HepG2 (cell line): ENCODE measurements around the gene SERPINB1. TPM values are rescaled to one million over a fixed set of nuclear protein-coding genes. Genes with fewer than 3 reads are reported as not detected.

ENCODE experiments used
- ATF7-NPFF ChIP-seq: sonication (generic); formaldehyde crosslinking; IDR thresholded peaks from 2 replicates; pipeline ENCODE4 v1.8.1; 2023; ENCODE audit warnings: mild to moderate bottlenecking, low read depth, missing genetic modification reagents, moderate library complexity
- CC2D1A ChIP-seq: sonication (generic); formaldehyde crosslinking; IDR thresholded peaks from 2 replicates; pipeline ENCODE4 v1.8.1; 2023; ENCODE audit warnings: mild to moderate bottlenecking, missing genetic modification reagents
- DMAP1 ChIP-seq: IDR thresholded peaks from 2 replicates; pipeline ENCODE4 v1.6.1; 2016
- HDAC2 ChIP-seq: sonication (generic); formaldehyde crosslinking; IDR thresholded peaks from 2 replicates; pipeline ENCODE4 v1.4.0; 2020; ENCODE audit warnings: missing genetic modification reagents
- HOXA7 ChIP-seq: sonication (generic); formaldehyde crosslinking; IDR thresholded peaks from 2 replicates; pipeline ENCODE4 v1.8.1; 2022; ENCODE audit warnings: mild to moderate bottlenecking, missing genetic modification reagents, moderate library complexity
- KLF11 ChIP-seq: IDR thresholded peaks from 2 replicates; pipeline ENCODE4 v1.6.1; 2016; ENCODE audit warnings: missing compliant biosample characterization
- MAX ChIP-seq: IDR thresholded peaks from 2 replicates; pipeline ENCODE4 v1.6.1; 2012; ENCODE audit warnings: inconsistent platforms
- NFAT5 ChIP-seq: sonication (generic); formaldehyde crosslinking; IDR thresholded peaks from 2 replicates; pipeline ENCODE4 v1.4.0; 2020; ENCODE audit warnings: missing genetic modification reagents
- PHF8 ChIP-seq: sonication (generic); formaldehyde crosslinking; IDR thresholded peaks from 2 replicates; pipeline ENCODE4 v1.5.0; 2020; ENCODE audit warnings: missing genetic modification reagents
- POLR2A ChIP-seq, 2 experiments: IDR thresholded peaks; 2 replicates each; pipeline ENCODE4 v1.6.1; 2011; ENCODE audit warnings: low read depth in 2 of 2, low read length in 2 of 2, mild to moderate bottlenecking in 1 of 2, moderate library complexity in 1 of 2; ENCODE audit not compliant: insufficient read depth in 1 of 2
- SMAD3 ChIP-seq: sonication (generic); formaldehyde crosslinking; IDR thresholded peaks from 2 replicates; pipeline ENCODE4 v1.4.0; 2020; ENCODE audit warnings: missing genetic modification reagents
- SOX13 ChIP-seq, 3 experiments: fragments of 450-650 bp in 1 of 3; sonication (generic) in 1 of 3; formaldehyde crosslinking in 1 of 3; IDR thresholded peaks in 2 of 3; conservative IDR thresholded peaks in 1 of 3; 2 replicates each; pipeline versions ENCODE4 v1.5.0 to v1.6.1; 2016 to 2020; ENCODE audit warnings: antibody characterized with exemption in 1 of 3, mild to moderate bottlenecking in 1 of 3, missing compliant biosample characterization in 1 of 3, missing genetic modification reagents in 1 of 3, moderate library complexity in 1 of 3
- SRY ChIP-seq: sonication (generic); formaldehyde crosslinking; IDR thresholded peaks from 2 replicates; pipeline ENCODE4 v1.8.0; 2022; ENCODE audit warnings: mild to moderate bottlenecking, missing genetic modification reagents
- ZBTB49 ChIP-seq: sonication (generic); formaldehyde crosslinking; IDR thresholded peaks from 2 replicates; pipeline ENCODE4 v1.4.0; 2020; ENCODE audit warnings: missing genetic modification reagents, borderline replicate concordance
- ZFP36L2 ChIP-seq: sonication (generic); formaldehyde crosslinking; IDR thresholded peaks from 2 replicates; pipeline ENCODE4 v1.4.0; 2020; ENCODE audit warnings: missing genetic modification reagents
- ZMYM4 ChIP-seq: sonication (generic); formaldehyde crosslinking; IDR thresholded peaks from 2 replicates; pipeline ENCODE4 v1.8.1; 2023; ENCODE audit warnings: mild to moderate bottlenecking, missing genetic modification reagents
- ZNF326 ChIP-seq: sonication (generic); formaldehyde crosslinking; IDR thresholded peaks from 2 replicates; pipeline ENCODE4 v1.4.0; 2020; ENCODE audit warnings: missing genetic modification reagents, borderline replicate concordance
- ZNF720 ChIP-seq: sonication (generic); formaldehyde crosslinking; IDR thresholded peaks from 2 replicates; pipeline ENCODE4 v1.4.0; 2020; ENCODE audit warnings: missing genetic modification reagents
- polyA plus RNA-seq, 8 experiments: library from polyadenylated mRNA; depleted of rRNA in 3 of 8; stranded (reverse) in 7 of 8; unstranded in 1 of 8; fragments of >200 nt; fragmentation: Illumina TruSeq in 4 of 8; extraction: Trizol in 4 of 8; gene quantifications; 2 replicates each; pipeline versions ENCODE4 v1.2.1 to v1.2.3, GENCODE V29; 2011 to 2016; ENCODE audit warnings: low read depth in 4 of 8, missing spikeins in 1 of 8, mixed read lengths in 1 of 8; ENCODE audit not compliant: insufficient read depth in 1 of 8
- total RNA-seq, 5 experiments: library from RNA; depleted of rRNA; stranded (reverse); fragments of >200 nt; fragmentation: Illumina TruSeq; extraction: Trizol; gene quantifications; 2 replicates each; pipeline ENCODE4 v1.2.3, GENCODE V29; 2016; ENCODE audit warnings: low read depth in 1 of 5
- TF ChIP-seq, protein P1 (sequence below): sonication (generic); formaldehyde crosslinking; IDR thresholded peaks from 2 replicates; pipeline ENCODE4 v1.9.0; 2021; ENCODE audit warnings: missing genetic modification reagents, borderline replicate concordance

The SERPINB1 gene
- total and polyA plus RNA-seq, 2 of the 13 experiments (the other 11 are each of a cell fraction or from before 2014, with no cell fraction given): 41.4 to 60.5 TPM

- TF ChIP-seq MAX: 0 out of 2 replicates have a peak, but pooled peaks have one; percentile 21
- no peak for TF ChIP-seq ZNF326 (CRISPR knock-in tag)
- no peak for TF ChIP-seq ZBTB49
- TF ChIP-seq SOX13 (IDR thresholded peaks at IDR 0.05): no peak
- TF ChIP-seq SOX13 (CRISPR knock-in tag; conservative IDR thresholded peaks at IDR 0.05 in 1 of 2, IDR thresholded peaks at IDR 0.05 in 1 of 2): peak in 1 of 2 experiments; percentile 42; a peak in 1 of 4 replicates
- TF ChIP-seq, protein P1, sequence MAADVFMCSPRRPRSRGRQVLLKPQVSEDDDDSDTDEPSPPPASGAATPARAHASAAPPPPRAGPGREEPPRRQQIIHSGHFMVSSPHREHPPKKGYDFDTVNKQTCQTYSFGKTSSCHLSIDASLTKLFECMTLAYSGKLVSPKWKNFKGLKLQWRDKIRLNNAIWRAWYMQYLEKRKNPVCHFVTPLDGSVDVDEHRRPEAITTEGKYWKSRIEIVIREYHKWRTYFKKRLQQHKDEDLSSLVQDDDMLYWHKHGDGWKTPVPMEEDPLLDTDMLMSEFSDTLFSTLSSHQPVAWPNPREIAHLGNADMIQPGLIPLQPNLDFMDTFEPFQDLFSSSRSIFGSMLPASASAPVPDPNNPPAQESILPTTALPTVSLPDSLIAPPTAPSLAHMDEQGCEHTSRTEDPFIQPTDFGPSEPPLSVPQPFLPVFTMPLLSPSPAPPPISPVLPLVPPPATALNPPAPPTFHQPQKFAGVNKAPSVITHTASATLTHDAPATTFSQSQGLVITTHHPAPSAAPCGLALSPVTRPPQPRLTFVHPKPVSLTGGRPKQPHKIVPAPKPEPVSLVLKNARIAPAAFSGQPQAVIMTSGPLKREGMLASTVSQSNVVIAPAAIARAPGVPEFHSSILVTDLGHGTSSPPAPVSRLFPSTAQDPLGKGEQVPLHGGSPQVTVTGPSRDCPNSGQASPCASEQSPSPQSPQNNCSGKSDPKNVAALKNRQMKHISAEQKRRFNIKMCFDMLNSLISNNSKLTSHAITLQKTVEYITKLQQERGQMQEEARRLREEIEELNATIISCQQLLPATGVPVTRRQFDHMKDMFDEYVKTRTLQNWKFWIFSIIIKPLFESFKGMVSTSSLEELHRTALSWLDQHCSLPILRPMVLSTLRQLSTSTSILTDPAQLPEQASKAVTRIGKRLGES (CRISPR knock-in tag): no peak
- no peak for TF ChIP-seq HOXA7 (CRISPR knock-in tag)
- no peak for TF ChIP-seq SRY (CRISPR knock-in tag)
- no peak for TF ChIP-seq NFAT5 (CRISPR knock-in tag)
- no peak for TF ChIP-seq POLR2A (IDR thresholded peaks at IDR 0.05; ENCODE audit: insufficient read depth in 1 of 2, low read depth in 2 of 2, low read length in 2 of 2)
- peak; percentile 28; the same call in 1 of the 2 replicates for TF ChIP-seq HDAC2 (CRISPR knock-in tag)
- no peak for TF ChIP-seq ATF7-NPFF (CRISPR knock-in tag)
- TF ChIP-seq SMAD3 (CRISPR knock-in tag): peak; percentile 81
- TF ChIP-seq PHF8: no peak
- TF ChIP-seq DMAP1 (CRISPR knock-in tag): 0 out of 2 replicates have a peak, but pooled peaks have one; percentile 26
- 0 out of 2 replicates have a peak, but pooled peaks have one; percentile 20 for TF ChIP-seq ZMYM4 (CRISPR knock-in tag)
- no peak for TF ChIP-seq ZFP36L2
- TF ChIP-seq ZNF720 (CRISPR knock-in tag): no peak
- TF ChIP-seq KLF11 (CRISPR knock-in tag): no peak
- no peak for TF ChIP-seq CC2D1A
Measured at GRCh38 chr6:2790588-2791449, 50.8 kb downstream of the SERPINB1 start (continued).
